GM21529 (cell line): Measurements from ENCODE around the gene ARHGAP29.

Experiments
- ATAC-seq: cut with Tn5 transposase; IDR thresholded peaks from one replicate; pipeline ENCODE4 v1.9.1; 2021; ENCODE audit not compliant: unreplicated experiment

Gene ARHGAP29, protein sequence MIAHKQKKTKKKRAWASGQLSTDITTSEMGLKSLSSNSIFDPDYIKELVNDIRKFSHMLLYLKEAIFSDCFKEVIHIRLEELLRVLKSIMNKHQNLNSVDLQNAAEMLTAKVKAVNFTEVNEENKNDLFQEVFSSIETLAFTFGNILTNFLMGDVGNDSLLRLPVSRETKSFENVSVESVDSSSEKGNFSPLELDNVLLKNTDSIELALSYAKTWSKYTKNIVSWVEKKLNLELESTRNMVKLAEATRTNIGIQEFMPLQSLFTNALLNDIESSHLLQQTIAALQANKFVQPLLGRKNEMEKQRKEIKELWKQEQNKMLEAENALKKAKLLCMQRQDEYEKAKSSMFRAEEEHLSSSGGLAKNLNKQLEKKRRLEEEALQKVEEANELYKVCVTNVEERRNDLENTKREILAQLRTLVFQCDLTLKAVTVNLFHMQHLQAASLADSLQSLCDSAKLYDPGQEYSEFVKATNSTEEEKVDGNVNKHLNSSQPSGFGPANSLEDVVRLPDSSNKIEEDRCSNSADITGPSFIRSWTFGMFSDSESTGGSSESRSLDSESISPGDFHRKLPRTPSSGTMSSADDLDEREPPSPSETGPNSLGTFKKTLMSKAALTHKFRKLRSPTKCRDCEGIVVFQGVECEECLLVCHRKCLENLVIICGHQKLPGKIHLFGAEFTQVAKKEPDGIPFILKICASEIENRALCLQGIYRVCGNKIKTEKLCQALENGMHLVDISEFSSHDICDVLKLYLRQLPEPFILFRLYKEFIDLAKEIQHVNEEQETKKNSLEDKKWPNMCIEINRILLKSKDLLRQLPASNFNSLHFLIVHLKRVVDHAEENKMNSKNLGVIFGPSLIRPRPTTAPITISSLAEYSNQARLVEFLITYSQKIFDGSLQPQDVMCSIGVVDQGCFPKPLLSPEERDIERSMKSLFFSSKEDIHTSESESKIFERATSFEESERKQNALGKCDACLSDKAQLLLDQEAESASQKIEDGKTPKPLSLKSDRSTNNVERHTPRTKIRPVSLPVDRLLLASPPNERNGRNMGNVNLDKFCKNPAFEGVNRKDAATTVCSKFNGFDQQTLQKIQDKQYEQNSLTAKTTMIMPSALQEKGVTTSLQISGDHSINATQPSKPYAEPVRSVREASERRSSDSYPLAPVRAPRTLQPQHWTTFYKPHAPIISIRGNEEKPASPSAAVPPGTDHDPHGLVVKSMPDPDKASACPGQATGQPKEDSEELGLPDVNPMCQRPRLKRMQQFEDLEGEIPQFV

DNA sequence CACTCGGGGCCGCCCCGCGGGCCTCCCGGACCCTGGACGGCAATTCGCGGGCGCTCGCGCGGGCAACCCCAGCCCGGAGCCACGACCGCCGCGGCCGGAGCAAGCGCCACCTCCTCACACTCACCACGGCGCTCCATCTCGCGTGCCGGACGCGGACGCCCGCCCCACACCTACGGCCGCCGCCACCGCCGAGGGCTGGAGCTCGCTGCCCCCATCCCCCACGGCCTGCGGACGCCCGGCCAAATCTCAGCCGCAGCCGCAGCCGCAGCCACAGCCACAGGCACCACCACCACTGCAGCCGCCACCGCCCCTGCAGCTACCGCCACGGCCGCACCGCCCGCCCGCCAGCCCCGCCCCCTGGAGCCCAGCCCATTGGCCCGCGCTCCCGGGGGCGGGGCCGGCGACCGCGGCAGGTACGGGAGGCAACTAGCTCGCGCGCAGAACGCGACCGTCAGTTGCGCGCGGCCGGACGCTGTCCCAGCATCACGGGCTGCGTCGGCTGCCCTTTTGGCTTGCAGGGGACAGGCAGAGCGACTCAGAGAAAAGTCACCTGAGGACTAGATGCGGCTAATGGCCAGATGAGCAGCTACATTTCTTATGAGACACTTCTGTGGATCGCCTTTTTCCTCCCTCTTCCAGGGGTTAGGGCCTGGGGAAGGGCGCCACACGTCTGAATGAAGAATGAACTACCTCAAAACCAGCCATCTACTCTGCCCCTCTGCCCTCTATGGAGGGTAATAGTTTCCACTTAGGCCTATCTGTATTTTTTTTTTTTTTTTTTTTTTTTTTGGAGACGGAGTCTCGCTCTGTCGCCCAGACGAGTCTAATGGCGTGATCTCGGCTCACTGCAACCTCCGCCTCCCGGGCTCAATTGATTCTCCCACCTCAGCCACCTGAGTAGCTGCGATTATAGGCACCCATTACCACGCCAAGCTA is at the start of gene ARHGAP29:
ARHGAP29 (minus strand) TSS at position 294 of the 936 bp plus-strand sequence. CDS start 5,973 bp downstream, outside the sequence.
- ATAC-seq, result peak; percentile 89

DNA sequence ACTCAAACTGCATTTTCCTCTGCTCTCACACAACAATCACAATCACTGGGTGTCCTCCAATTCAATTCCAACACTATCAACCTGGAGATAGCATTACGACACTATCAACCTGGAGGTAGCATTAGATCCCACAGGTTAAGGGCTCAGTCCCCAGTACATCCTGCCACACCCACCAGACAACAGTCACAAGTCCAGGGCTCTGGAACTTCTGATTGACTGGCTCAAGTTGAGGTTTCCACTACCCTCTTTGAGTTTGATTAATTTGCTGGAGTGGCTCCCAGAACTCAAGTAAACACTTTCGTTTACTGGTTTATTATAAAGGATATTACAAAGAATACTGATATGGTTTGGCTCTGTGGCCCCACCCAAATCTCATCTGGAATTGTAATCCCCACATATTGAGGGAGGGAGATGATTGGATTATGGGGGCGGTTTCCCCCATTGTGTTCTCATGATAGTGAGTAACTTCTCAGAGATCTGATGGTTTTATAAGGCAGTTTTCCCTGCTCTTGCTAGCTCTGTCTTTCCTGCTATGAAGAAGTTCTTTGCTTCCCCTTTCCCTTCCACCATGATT is 49.6 kb upstream of the ARHGAP29 start:
- ATAC-seq, result no peak

DNA sequence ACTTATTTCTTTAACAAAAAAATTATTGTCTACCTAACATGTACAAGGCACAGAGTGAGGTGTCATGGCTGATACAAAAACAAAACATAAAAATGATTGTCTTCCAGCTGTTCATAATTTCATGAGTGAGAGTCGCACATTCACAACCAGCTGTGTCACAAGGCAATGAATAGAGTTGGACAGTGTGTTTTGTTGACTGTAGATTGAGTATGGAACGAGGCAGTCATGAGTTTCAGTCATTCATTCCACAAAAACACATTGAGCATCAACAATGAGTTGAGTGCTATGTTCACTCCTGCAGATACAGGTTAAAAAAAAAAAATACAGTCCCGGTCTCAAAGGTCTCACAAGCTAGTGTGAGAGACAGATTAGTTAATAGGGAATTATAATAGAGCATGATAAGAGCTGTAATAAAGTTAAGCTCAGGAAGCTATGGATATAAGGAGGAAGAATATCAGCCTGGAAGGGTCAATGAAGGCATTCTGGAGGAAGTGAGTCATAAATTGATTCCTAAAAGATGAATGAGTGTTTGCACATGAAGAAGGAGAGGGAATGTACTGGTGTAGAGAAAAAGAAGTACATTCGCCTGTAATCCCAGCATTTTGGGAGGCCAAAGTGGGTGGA is 47.8 kb upstream of the ARHGAP29 start:
- no peak for ATAC-seq

DNA sequence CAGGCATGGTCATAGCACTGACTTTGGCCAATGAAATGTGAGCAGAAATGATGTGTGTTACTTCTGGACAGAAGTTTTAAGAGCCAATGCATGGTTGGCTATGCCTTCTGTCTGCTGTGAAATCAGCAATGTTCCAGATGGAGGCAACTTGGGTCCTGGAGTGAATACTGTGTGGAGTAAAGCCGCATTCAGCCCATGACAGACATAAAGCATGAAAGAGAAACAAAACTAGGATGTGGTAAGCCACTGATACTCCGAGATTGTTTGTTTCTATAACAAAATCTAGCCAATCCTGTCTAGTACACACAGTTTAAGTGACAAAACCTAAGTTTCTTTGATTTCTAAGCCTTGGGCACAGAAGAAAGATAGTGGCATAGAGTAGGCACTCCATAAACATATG is 47.1 kb upstream of the ARHGAP29 start:
- ATAC-seq, result no peak

DNA sequence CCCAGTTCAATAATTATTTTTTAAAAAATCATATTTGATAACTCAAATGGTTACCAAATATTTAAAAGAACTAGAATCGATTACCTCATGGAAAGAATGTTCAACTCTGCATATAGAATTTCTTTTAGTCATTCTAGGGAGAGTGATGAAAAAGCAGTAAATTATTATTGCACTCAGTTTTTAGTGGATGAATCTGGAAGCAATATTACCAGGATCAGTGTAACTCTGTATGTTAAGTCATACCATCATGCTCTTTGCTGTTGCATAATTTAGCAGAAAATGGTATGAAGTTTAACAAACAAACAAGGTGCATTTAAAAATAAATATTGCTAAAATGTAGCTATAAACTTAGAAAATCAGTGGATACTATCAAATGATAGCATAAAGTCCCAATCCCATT is 46.1 kb upstream of the ARHGAP29 start:
- no peak for ATAC-seq

DNA sequence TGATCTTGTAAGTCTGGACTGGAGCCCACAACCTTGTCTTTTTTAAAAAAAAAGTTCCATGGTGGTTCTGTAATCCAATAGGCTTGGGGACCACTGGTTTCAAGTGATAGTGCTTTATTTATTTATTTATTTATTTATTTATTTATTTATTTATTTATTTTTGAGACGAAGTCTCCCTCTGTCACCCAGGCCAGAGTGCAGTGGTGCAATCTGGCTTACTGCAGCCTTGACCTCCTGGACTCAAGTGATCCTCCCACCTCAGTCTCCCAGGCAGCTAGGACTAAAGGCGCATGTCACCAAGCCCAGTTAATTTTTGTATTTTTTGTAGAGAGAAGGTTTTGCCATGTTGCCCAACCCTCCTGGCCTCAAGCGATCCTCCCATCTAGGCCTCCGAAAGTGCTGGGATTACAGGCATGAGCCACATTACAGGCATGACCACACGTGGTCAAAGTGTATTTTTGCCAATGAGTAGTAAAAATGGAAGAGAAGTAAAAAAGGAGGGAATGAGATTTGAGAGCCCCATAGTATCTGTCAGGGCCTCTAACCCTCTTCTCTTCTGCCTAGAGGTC is 44.8 kb upstream of the ARHGAP29 start:
- no peak for ATAC-seq

DNA sequence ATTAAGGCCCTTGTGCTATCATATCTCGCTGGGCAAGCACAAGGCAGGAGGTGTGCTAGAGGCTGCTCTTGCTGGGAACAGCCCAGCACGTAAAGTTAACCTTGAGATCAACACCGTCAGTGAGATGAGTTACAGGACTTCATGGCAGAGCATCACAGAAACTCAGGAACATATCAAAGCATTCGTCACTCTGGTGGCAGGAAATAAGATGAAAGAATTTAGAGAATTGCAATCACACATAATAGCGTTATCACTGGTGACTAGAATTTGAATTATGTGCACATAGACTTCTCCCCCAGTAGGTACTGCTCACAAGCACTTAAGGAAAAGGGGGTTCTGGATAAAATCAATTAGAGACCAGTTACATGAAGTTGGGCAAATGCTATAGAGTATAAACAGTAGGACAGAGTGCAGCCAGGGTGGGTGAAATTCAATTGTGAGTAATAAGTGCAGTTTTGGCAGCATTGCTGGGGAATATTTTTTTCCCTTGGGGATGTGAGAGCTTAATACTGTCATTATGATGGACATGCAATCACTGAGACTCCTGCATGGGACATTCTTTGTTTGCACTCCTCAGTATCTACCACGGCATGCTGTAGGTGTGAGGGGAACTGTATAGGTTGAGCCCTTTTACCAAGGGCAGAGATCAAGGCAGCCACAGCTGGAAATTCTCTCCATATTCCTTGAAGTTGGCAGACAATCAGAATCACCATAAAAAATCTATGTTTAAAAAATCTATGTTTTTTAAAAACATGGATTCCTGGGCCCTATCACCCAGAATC is 44.2 kb upstream of the ARHGAP29 start:
- ATAC-seq, result no peak

DNA sequence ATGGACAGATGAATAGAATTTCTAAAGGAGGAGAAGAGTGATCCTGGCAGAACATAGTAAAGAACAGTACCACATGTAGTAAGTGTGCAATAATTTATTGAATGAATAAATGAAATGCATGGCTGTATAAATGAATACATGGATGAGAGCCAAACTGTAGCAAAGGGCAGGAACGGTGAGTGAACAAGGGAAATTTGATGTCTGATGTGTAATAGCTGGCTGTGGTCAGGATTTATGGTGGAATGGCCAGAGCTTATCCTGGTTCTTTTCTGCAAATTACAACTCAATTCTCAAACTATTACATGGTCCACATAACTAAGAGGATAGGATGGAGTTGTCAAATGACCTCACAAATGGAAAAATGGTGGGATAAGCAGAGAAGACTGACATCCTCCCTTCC is 43.2 kb upstream of the ARHGAP29 start:
- ATAC-seq, result no peak

DNA sequence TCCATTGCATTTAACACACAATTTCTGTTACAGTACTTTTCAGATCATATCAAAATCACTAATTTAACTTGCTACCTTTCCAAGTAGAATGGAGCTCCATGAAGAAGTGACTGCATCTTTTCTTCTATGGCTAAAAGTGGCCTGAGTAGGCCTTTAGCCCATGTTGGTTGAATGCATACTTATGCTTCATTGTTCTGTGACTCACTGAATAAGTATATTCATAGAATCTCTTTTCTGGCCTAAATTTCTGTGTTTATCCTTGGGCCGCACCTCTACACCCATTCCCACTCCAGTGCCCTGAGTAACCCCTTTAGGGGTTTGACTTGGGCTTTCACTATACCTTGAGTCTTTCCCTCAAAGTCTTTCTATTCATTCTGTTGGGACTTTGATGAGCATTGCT is 42.1 kb upstream of the ARHGAP29 start:
- ATAC-seq, result no peak

DNA sequence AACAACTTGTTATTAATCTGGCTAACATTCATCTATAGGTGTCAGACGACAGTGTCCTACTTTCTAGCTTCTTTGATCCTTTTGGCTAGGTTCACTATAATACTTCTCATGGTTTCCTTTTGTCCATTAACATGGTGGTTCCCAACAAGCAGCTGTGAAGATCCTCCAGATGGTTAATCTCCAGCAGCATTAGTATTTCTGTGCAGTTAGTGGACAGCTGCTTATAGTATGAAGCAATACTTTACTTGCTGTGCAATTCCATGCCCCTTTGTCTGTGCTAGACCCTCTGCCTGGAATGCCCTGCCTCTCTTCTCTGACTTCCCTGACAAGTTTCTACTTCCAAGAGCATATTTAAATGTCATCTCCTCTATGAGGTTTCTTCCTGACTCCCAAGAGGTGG is 41.7 kb upstream of the ARHGAP29 start:
- ATAC-seq, result no peak

DNA sequence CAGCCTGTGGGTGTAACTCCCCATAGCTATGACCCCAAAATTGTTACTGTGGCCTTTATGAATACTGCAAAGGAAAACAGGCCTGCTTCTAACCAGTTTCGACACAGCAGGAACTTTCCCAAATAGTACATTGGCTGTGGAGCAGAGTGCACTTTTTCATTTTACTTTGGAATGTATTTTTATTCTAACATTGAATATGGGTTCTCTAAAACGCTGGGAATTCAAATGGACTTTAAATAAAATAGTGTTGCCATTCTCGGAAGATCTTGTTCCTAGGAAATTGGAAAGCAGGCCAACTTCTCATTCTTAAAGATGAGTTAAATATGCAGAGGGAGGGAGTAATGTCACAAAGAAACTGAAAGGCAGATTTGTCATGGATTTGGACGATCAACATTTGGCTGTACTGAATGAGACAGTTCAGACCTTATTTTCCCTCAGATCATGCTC is 39.6 kb upstream of the ARHGAP29 start:
- no peak for ATAC-seq

DNA sequence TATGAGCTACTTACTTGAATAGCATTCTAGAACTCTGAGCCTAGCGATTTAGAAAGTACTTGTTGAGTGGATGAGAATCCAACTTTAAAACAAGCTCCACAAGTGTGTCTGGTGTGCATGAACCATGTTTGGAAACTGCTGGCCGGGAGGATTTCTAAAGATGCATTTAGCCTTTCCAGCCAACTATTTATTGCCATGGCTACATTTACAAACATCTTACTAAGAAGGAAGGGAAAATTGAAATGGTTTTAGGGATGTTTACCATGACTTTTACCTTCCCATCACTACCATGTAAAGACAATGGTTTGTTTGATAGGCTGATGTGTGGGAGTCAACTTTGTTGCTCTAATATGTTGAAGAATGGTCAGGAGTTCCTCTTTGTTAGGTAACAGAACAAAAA is 37.7 kb upstream of the ARHGAP29 start:
- no peak for ATAC-seq

DNA sequence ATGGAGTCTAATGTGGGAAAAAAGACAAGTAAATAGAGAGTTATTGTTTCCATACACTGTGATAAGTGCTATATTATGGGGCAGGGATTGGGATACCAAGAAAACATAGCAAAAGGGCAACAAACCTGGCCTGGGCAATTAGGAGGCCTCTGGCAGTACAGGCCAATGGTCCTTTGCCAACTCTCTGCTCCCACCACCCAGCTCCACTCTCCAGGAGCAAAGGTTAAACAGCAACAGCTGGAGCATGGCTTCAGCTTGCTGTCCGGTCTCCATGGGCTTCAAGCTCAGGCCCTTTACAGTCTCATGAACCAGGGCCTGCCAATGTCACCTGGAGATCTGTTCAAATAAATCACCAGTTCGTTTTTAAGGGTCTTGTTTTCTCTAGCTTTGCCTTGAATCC is 37.2 kb upstream of the ARHGAP29 start:
- ATAC-seq, result no peak

DNA sequence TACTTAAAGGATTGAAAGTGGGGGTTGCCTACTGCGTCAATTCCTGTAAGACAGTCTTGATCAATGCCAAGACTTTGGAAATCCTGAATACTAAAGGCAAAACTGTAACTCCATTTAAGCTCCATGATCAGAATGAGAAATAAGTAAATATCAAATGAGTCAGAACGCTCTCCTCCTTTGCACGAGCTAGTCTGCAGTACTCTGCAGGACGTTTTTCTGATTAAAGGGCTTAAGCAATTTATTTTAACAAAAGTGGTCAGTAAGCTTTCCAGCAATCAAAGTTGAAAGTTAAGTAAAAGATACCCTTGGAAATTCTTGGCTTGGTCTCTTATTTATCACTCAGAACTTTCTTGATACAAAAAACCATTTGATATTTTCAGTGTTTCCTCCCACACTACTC is 35.7 kb upstream of the ARHGAP29 start:
- ATAC-seq, result no peak

DNA sequence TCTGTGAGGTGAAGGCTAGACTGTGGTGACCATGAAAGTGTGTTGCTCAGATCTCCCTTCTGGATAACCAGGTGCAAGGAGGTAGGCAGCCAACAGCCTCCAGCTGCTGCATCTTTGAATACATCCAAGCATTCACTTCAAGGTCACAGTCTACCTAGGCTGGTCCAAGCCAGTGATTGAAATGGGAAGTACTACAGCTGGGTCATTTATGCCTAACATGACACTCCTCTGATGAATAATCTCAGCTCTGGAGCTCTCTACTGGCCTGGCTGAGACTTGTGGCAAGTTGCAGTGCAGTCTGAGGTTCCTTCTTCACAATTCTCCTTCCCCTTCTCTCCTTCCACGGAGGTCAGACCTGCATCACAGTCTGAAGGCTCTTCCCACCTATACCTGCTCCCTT is 35.0 kb upstream of the ARHGAP29 start:
- ATAC-seq, result no peak

DNA sequence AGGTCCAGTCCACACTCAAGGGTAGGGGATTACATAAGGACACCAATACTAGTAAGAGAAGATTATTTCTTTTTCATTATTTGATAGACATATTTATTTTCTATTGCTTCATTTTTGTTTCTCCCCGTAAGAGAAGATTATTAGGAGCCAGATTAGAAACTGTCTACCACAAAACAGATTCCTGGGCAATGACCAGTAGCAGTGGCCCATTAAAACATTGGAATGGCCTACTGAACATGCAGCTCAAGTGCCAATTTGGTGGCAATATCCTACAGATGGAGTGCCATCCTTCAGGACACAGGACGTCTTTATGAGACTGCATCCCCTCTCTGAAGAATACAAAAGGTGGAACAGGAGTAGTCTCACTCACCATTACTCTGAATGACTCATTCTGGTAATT is 34.0 kb upstream of the ARHGAP29 start:
- no peak for ATAC-seq

DNA sequence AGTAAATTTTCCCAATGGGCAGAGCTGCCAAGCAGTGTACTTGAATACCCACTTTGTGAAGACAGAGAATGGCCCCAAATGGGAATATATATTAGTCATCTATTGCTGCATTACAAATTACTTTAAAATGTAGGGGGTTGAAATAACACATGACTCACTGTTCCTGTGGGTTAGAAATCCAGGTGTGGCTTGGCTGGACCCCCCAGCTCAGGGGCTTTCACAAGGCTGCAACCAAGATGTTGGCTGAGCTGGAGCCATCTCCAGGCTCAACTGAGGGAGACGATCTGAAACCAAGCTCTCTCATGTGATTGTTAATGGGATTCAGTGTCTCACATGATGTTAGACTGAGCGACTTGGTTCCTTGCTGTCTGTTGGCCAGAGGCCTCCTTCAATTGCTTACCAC is 33.4 kb upstream of the ARHGAP29 start:
- no peak for ATAC-seq

DNA sequence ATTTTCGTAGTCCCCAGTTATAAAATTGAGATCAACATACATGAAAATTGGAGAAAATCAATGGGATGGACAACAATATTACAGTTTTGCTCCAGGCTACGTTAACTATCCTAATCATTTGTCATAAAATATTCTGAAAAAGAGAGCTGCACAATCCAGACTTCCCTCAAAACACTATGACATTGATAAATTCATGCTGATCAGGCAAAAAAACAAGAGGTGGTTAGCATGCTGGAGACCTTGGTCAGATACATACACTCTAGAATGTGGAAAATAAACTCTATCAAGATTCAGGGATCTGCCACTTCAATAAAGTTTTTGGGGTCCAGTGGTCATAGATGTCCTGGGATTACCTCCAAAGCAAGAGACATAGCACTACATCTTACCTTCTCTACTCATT is 32.5 kb upstream of the ARHGAP29 start:
- ATAC-seq, result no peak
